Caco-2 (cell line): Measurements from ENCODE around the gene CDR2. TPM values are rescaled to one million over a fixed set of nuclear protein-coding genes. Genes with fewer than 3 reads are reported as not detected.

Source experiments
- BruUV-seq: library from RNA; stranded (reverse); fragments of 400-500 nt; replicated peaks from 2 replicates; lab custom pipeline; 2021; lab: Mats Ljungman, UMichigan
- CTCF ChIA-PET: fragments of 300-600 bp; sonication (Branson Sonifier 250); formaldehyde crosslinking; loops from one replicate; lab custom pipeline; 2022; ENCODE audit warnings: antibody characterized with exemption; lab: Charles Lee
- POLR2A ChIA-PET: fragments of 300-600 bp; sonication (Branson Sonifier 250); formaldehyde crosslinking; loops from one replicate; lab custom pipeline; 2022; ENCODE audit warnings: antibody characterized with exemption; lab: Charles Lee
- DNase-seq, 2 experiments: peaks; one replicate each; pipeline versions ENCODE4 v3.0.0 to v3.0.0-alpha.2; 2020 to 2022
- H3K27me3 ChIP-seq: replicated peaks from 2 replicates; pipeline ENCODE4 v1.6.0; 2011; ENCODE audit warnings: low read length; ENCODE audit not compliant: control insufficient read depth, insufficient read depth
- H3K36me3 ChIP-seq: 2 replicates; pipeline ENCODE4 v1.5.1; 2011; ENCODE audit warnings: low read length; ENCODE audit not compliant: control insufficient read depth, insufficient read depth
- H3K4me1 ChIP-seq: fragments of 250-450 bp; sonication (Bioruptor Pico); 2 replicates; pipeline ENCODE4 v1.5.1; 2020; ENCODE audit warnings: mild to moderate bottlenecking
- H3K4me3 ChIP-seq: 2 replicates; pipeline ENCODE4 v1.5.1; 2011; ENCODE audit warnings: low read depth, mild to moderate bottlenecking, control low read depth, low read length
- H3K9me3 ChIP-seq: fragments of 250-450 bp; sonication (Bioruptor Pico); 2 replicates; pipeline ENCODE4 v1.5.1; 2020; ENCODE audit warnings: mild to moderate bottlenecking, moderate library complexity
- H3K27ac Mint-ChIP-seq: one replicate; pipeline ENCODE4 v1.8.0; 2022; ENCODE audit warnings: mixed read lengths; ENCODE audit not compliant: unreplicated experiment
- H3K27me3 Mint-ChIP-seq: one replicate; pipeline ENCODE4 v1.8.0; 2022; ENCODE audit warnings: mixed read lengths; ENCODE audit not compliant: insufficient read depth, unreplicated experiment
- H3K36me3 Mint-ChIP-seq: one replicate; pipeline ENCODE4 v1.8.0; 2022; ENCODE audit warnings: mild to moderate bottlenecking, mixed read lengths; ENCODE audit not compliant: insufficient read depth, unreplicated experiment
- H3K4me1 Mint-ChIP-seq: one replicate; pipeline ENCODE4 v1.8.0; 2022; ENCODE audit warnings: low read depth, mixed read lengths; ENCODE audit not compliant: unreplicated experiment
- H3K4me3 Mint-ChIP-seq: one replicate; pipeline ENCODE4 v1.8.0; 2022; ENCODE audit warnings: mild to moderate bottlenecking, moderate library complexity, mixed read lengths; ENCODE audit not compliant: unreplicated experiment
- H3K9me3 Mint-ChIP-seq: one replicate; pipeline ENCODE4 v1.8.0; 2022; ENCODE audit warnings: mixed read lengths; ENCODE audit not compliant: unreplicated experiment
- intact Hi-C: fragments of 100-400 bp; cut with micrococcal nuclease; formaldehyde crosslinking; loops from one replicate; pipeline ENCODE4 v1.10.0; 2022; ENCODE audit not compliant: unreplicated experiment
- total RNA-seq: library from RNA; stranded (reverse); gene quantifications from 2 replicates; pipeline ENCODE4 v1.2.3, GENCODE V29; 2022
- TF ChIP-seq, protein P1 (sequence below), 2 experiments: fragments of 200-600 bp in 1 of 2; IDR thresholded peaks; 1 replicate in 1 of 2; 2 replicates in 1 of 2; pipeline versions ENCODE4 v1.5.1 to v1.8.0; 2011 to 2022; ENCODE audit warnings: antibody characterized with exemption in 1 of 2, control low read depth in 1 of 2, inconsistent platforms in 1 of 2, low read depth in 1 of 2, low read length in 1 of 2, mild to moderate bottlenecking in 1 of 2, moderate library complexity in 1 of 2; ENCODE audit not compliant: insufficient read depth in 1 of 2, severe bottlenecking in 1 of 2, unreplicated experiment in 1 of 2

Gene CDR2
- total RNA-seq, 1 experiment from 2014 or later = 24.3 TPM

DNA sequence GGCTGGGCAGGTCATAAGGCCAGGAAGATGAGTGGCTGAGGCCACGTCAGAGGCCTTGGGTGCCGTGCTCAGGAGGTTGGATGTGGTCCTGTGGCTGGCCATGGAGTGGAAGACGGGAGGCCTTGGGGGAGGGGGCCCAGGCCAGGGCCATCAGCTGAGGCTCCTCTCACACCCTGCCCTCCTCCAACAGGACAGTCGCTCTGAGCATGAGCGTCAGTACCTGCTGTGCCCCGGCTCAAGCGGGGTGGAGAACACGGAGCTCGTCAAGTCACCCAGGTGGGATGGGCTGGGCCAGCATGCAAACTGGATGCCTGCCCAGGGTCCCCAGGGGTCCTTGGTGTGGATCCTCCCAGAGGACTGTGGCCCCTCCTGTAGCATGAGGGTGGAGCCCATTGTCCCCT is 58.0 kb downstream of the CDR2 start:
- CTCF ChIA-PET = no interaction called here
- TF ChIP-seq, protein P1, sequence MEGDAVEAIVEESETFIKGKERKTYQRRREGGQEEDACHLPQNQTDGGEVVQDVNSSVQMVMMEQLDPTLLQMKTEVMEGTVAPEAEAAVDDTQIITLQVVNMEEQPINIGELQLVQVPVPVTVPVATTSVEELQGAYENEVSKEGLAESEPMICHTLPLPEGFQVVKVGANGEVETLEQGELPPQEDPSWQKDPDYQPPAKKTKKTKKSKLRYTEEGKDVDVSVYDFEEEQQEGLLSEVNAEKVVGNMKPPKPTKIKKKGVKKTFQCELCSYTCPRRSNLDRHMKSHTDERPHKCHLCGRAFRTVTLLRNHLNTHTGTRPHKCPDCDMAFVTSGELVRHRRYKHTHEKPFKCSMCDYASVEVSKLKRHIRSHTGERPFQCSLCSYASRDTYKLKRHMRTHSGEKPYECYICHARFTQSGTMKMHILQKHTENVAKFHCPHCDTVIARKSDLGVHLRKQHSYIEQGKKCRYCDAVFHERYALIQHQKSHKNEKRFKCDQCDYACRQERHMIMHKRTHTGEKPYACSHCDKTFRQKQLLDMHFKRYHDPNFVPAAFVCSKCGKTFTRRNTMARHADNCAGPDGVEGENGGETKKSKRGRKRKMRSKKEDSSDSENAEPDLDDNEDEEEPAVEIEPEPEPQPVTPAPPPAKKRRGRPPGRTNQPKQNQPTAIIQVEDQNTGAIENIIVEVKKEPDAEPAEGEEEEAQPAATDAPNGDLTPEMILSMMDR (IDR thresholded peaks at IDR 0.05; ENCODE audit: insufficient read depth in 1 of 2, low read depth in 1 of 2, low read length in 1 of 2, severe bottlenecking in 1 of 2, unreplicated experiment in 1 of 2) = no peak
- no peak for DNase-seq
- peaks cover 3% of the 10 kb centered on the region for H3K36me3 ChIP-seq
- Mint-ChIP-seq H3K9me3 (no peaks in the 10 kb centered on the region), H3K4me1 (no peaks in the 10 kb centered on the region), H3K27me3 (no peaks in the 10 kb centered on the region), H3K36me3 (peaks cover 76% of the 10 kb centered on the region), H3K4me3 (no peak overlapping the region), H3K27ac (no peak overlapping the region)
- H3K27me3 ChIP-seq = no peaks in the 10 kb centered on the region
- no TSS peak for BruUV-seq
- POLR2A ChIA-PET = no interaction called here
- H3K4me1 ChIP-seq = no peaks in the 10 kb centered on the region
- intact Hi-C loops = no loop called here
- no peaks in the 10 kb centered on the region for H3K9me3 ChIP-seq
- no peak overlapping the region for H3K4me3 ChIP-seq

DNA sequence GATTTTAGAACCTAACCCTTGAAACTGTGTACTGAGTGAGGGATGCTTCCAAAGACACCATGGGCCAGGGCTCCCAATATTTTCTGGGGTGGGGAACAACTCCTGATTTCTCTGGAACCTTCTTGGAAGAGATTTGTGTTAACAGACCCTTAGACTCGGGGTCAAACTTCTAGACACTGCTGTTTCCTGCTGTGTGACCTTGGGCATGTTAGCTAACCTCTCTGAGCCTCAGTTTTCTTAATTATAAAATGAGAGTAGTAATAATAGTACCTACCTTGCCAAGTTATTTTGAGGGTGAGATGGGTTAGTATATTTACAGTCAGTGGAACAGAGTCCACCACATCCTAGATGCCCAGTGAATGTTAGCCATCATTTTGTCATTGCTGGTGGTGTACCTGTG is 58.4 kb downstream of the CDR2 start:
- Mint-ChIP-seq H3K4me1 (no peaks in the 10 kb centered on the region), H3K27ac (no peak overlapping the region), H3K36me3 (peaks cover 76% of the 10 kb centered on the region), H3K27me3 (no peaks in the 10 kb centered on the region), H3K9me3 (no peaks in the 10 kb centered on the region), H3K4me3 (no peak overlapping the region)
- Histone ChIP-seq H3K4me3 (no peak overlapping the region), H3K27me3 (no peaks in the 10 kb centered on the region), H3K36me3 (peaks cover 3% of the 10 kb centered on the region), H3K4me1 (no peaks in the 10 kb centered on the region), H3K9me3 (no peaks in the 10 kb centered on the region)
- CTCF ChIA-PET = no interaction called here
- intact Hi-C loops = no loop called here
- no peak for DNase-seq
- POLR2A ChIA-PET = no interaction called here
- TF ChIP-seq, protein P1 (IDR thresholded peaks at IDR 0.05; ENCODE audit: insufficient read depth in 1 of 2, low read depth in 1 of 2, low read length in 1 of 2, severe bottlenecking in 1 of 2, unreplicated experiment in 1 of 2) = no peak
- BruUV-seq = no TSS peak

DNA sequence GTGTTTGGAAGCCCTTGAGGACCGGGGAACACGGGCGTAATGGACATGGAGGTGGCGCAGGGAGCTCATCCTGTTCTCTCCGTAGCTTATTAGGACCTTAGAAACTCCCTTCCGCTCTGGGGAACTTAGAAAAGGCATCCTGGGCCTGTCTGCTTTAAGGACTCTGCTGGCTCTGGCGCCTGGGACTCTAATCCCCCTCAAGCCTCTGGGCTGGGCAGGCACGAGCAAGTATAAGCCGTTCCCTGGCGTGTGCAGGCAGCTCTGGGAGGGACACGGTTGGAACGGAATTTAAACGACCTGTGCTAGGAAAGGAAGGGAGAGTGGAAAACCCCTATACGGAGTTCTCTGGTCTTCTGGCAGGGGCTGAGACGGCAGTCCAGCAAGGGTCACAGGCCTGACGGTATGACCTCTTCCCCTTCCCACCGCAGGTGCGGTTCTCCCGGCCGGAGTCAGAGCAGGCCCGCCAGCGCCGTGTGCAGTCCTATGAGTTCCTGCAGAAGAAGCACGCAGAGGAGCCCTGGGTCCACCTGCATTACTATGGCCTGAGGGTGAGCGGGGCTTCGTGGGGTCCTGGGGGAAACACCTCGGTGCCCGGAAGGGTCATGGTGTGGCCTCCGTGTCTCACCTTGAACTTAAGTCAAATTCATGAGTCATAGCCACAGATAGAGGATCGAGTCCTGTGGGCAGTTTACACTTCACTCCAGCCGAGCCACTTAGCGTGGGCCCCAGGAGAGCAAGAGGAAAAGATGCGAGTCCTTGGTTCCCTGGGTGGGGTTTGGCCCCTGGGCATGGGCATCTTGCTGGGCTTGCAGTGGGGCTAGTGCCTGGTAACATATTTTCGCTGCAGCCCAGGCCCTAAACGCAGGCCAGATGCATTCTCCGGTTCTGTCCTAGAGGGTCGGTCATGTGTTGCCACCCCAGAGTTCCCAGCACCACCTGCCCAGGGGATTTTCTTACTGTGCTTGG is 59.5 kb downstream of the CDR2 start:
- CTCF ChIA-PET = no interaction called here
- Mint-ChIP-seq H3K27ac (no peak overlapping the region), H3K27me3 (no peaks in the 10 kb centered on the region)

More for the DNA sequence above, 59.5 kb downstream of the CDR2 start:
- BruUV-seq = no TSS peak
- intact Hi-C loops = no loop called here
- no peak overlapping the region for H3K4me3 ChIP-seq
- POLR2A ChIA-PET = no interaction called here
- TF ChIP-seq, protein P1 (IDR thresholded peaks at IDR 0.05; ENCODE audit: insufficient read depth in 1 of 2, low read depth in 1 of 2, low read length in 1 of 2, severe bottlenecking in 1 of 2, unreplicated experiment in 1 of 2) = no peak
- Mint-ChIP-seq H3K4me1 (no peaks in the 10 kb centered on the region), H3K9me3 (no peaks in the 10 kb centered on the region), H3K36me3 (peaks cover 72% of the 10 kb centered on the region), H3K4me3 (no peak overlapping the region)
- no peaks in the 10 kb centered on the region for H3K4me1 ChIP-seq
- DNase-seq = no peak
- H3K36me3 ChIP-seq = peaks cover 3% of the 10 kb centered on the region
- no peaks in the 10 kb centered on the region for H3K9me3 ChIP-seq
- H3K27me3 ChIP-seq = no peaks in the 10 kb centered on the region
